Anterior cingulate cortex (tissue), 58 donors: ENCODE data around the gene ADIG.

Source experiments
- DNase-seq, 58 donors: peaks; one replicate each; lab custom pipeline; 2025; lab: John Stamatoyannopoulos, UW

The ADIG gene

GRCh38 chr20:38581013-38581412, at the start of gene ADIG:
TSS of gene ADIG (plus strand) at chr20:38581197. CDS start at chr20:38581251, 54 bp downstream.
- peak in 51 of 58 donors; percentile 7 to 84 (median 51) for DNase-seq

- no peak for DNase-seq
These were observed 46.2 kb upstream of the ADIG start for GRCh38 chr20:38534756-38535155.

- no peak for DNase-seq
These were observed 44.7 kb upstream of the ADIG start for GRCh38 chr20:38536310-38536709.

- DNase-seq: no peak
These were observed 43.8 kb upstream of the ADIG start for GRCh38 chr20:38537176-38537575.

GRCh38 chr20:38538789-38539188, 42.2 kb upstream of the ADIG start:
- DNase-seq: no peak

- peak in 5 of 58 donors; percentile 0 to 58 (median 1) for DNase-seq
These were observed 37.7 kb upstream of the ADIG start for GRCh38 chr20:38543014-38543906.

GRCh38 chr20:38545771-38546170, 35.2 kb upstream of the ADIG start:
- DNase-seq: no peak

- peak in 16 of 58 donors; percentile 0 to 47 (median 6) for DNase-seq
These were observed 33.5 kb upstream of the ADIG start for GRCh38 chr20:38547288-38548085.

GRCh38 chr20:38548356-38549083, 32.5 kb upstream of the ADIG start:
- no peak for DNase-seq

GRCh38 chr20:38550274-38550673, 30.7 kb upstream of the ADIG start:
- DNase-seq: no peak

GRCh38 chr20:38551056-38551626, 29.9 kb upstream of the ADIG start:
- DNase-seq: no peak

GRCh38 chr20:38554986-38555385, 26.0 kb upstream of the ADIG start:
- no peak for DNase-seq

- no peak for DNase-seq
These were observed 25.6 kb upstream of the ADIG start for GRCh38 chr20:38555395-38555794.

- DNase-seq: no peak
These were observed 23.8 kb upstream of the ADIG start for GRCh38 chr20:38557174-38557573.

GRCh38 chr20:38558596-38559360, 22.2 kb upstream of the ADIG start:
- no peak for DNase-seq

GRCh38 chr20:38559764-38560163, 21.2 kb upstream of the ADIG start:
- no peak for DNase-seq

GRCh38 chr20:38563802-38564431, 17.1 kb upstream of the ADIG start:
- no peak for DNase-seq

GRCh38 chr20:38564680-38565079, 16.3 kb upstream of the ADIG start:
- no peak for DNase-seq

- DNase-seq: no peak
These were observed 14.9 kb upstream of the ADIG start for GRCh38 chr20:38566036-38566598.
